ENCODE measurements around the gene STEAP3. TPM values are rescaled to one million over a fixed set of nuclear protein-coding genes. Genes with fewer than 3 reads are reported as not detected.

The STEAP3 gene
- total RNA-seq, 8 experiments from 2014 or later, result 2.2 to 60.5 (median 3.2) TPM

- in situ Hi-C loops (cut with MboI; ENCODE audit: low pct_unique_long_range_greater_than_20kb in 2 of 9, low sequenced_read_pairs in 9 of 9, unreplicated experiment in 9 of 9), result no loop called here
- WGBS, 10 experiments, result 65 to 100% (median 86%) methylated on average over 1 to 5 of the region's 24 CpGs; no CpG with 5 or more reads in 3 of the 10 experiments
- Histone ChIP-seq H3K4me3 (no peak overlapping the region), H3K27ac (no peak overlapping the region), H3K4me1 (replicated peaks in 1 of 2) (peaks cover 9% of the 10 kb centered on the region in 2 donors)
- ATAC-seq (replicated peaks in 6 of 8), result no peak
Measured at GRCh38 chr2:119246884-119247843, 23.5 kb downstream of the STEAP3 start.

- H3K4me1 ChIP-seq (replicated peaks in 1 of 2), result peaks cover 9 to 14% of the 10 kb centered on the region in 2 donors
- no peak overlapping the region for H3K4me3 ChIP-seq
- WGBS, 10 experiments, result 90 to 96% (median 93%) methylated on average over 2 to 15 of the region's 29 CpGs; no CpG with 5 or more reads in 7 of the 10 experiments
- in situ Hi-C loops (cut with MboI; ENCODE audit: low pct_unique_long_range_greater_than_20kb in 2 of 9, low sequenced_read_pairs in 9 of 9, unreplicated experiment in 9 of 9), result no loop called here
- H3K27ac ChIP-seq, result no peak overlapping the region
- no peak for ATAC-seq (replicated peaks in 6 of 8)
Measured at GRCh38 chr2:119247844-119248271, 24.2 kb downstream of the STEAP3 start.

- peak in 2 of 8 experiments; percentile 36 to 60 for ATAC-seq (replicated peaks in 6 of 8)
- H3K27ac ChIP-seq, result no peak overlapping the region
- in situ Hi-C loops (cut with MboI; ENCODE audit: low pct_unique_long_range_greater_than_20kb in 2 of 9, low sequenced_read_pairs in 9 of 9, unreplicated experiment in 9 of 9), result no loop called here
- no peak overlapping the region for H3K4me3 ChIP-seq
- WGBS, 10 experiments, result 77 to 100% (median 83%) methylated on average over 1 to 4 of the region's 7 CpGs; no CpG with 5 or more reads in 6 of the 10 experiments
- H3K4me1 ChIP-seq (replicated peaks in 1 of 2), result peaks cover 9 to 14% of the 10 kb centered on the region in 2 donors
Measured at GRCh38 chr2:119248311-119248710, 24.7 kb downstream of the STEAP3 start.

GRCh38 chr2:119248751-119249150 lies 25.1 kb downstream of the STEAP3 start:
- ATAC-seq (replicated peaks in 6 of 8), result no peak
- in situ Hi-C loops (cut with MboI; ENCODE audit: low pct_unique_long_range_greater_than_20kb in 2 of 9, low sequenced_read_pairs in 9 of 9, unreplicated experiment in 9 of 9), result no loop called here
- peaks cover 9 to 14% of the 10 kb centered on the region in 2 donors for H3K4me1 ChIP-seq (replicated peaks in 1 of 2)
- no peak overlapping the region for H3K27ac ChIP-seq
- H3K4me3 ChIP-seq, result no peak overlapping the region
- 67 to 100% (median 86%) methylated on average over 1 to 5 of the region's 5 CpGs; no CpG with 5 or more reads in 3 of the 10 experiments for WGBS, 10 experiments

DNA sequence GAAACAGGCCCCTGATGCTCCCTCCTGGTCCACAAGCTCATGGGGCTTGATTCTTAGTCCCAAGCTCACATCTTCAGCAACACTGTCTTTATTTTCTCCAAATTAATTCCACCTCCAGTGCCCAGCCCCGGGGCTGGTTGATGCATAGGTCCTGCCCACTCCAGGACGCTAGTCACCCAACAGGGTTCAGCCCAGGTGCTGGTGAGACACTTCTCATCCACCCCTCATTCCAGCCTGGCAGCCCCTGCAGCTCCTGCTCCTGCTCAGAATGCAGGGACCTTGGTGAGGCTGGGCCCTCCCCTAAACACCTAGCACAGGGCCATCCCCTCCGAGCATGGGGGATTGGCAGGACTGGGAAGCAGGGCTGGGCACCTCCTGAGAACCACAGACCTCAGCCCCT lies 25.7 kb downstream of the STEAP3 start:
- WGBS, 10 experiments, result 87 to 100% (median 100%) methylated on average over 1 to 3 of the region's 3 CpGs; no CpG with 5 or more reads in 7 of the 10 experiments
- no peak for ATAC-seq (replicated peaks in 6 of 8)
- in situ Hi-C loops (cut with MboI; ENCODE audit: low pct_unique_long_range_greater_than_20kb in 2 of 9, low sequenced_read_pairs in 9 of 9, unreplicated experiment in 9 of 9), result no loop called here
- Histone ChIP-seq H3K27ac (no peak overlapping the region), H3K4me1 (replicated peaks in 1 of 2) (peaks cover 9 to 14% of the 10 kb centered on the region in 2 donors), H3K4me3 (no peak overlapping the region)

DNA sequence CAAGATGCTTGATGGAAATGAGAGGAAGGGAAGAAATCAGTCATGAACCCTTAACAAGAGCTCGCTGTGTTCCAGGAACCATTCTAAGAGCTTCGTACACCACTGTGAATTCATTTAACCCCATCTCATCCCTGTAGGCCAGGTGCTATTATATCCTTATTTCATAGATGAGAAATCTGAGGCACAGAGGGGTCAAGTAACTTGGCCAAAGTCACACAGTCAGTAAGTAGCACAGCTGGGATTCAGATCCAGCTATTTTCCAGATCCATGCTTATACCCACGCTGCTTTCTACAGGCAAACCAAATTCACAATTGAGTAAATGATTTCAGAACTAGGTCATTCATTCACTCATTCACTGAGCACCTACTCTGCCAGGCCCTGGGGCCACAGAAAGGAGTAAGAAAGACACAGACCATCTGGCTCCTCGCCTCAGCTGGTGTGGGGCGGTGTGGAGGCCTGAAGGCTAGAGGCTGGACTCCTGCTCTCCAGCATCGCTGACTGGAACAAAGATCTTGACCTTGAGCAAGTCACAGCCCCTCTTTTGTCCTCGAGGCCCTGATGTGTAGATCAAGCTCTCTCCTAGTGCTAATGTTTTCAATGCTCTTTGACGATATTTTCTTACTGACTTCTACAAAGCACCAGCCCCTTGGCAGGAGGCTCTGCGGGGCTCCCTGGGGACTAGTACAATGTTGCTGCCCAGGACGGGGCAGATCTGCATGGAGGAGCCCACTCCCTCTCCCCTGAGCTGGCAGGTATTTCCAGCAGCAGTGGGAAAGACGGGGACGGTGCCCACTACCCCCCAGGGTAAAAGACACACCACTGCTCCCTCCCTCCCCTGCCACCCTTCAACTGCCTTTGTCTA lies 26.5 kb downstream of the STEAP3 start:
- WGBS, 10 experiments, result 0 to 100% (median 75%) methylated on average over 1 to 7 of the region's 12 CpGs
- ATAC-seq (replicated peaks in 6 of 8), result peak in 3 of 8 experiments; percentile 11 to 31 (median 25)
- Histone ChIP-seq H3K4me3 (no peak overlapping the region), H3K4me1 (replicated peaks in 1 of 2) (peaks cover 9 to 14% of the 10 kb centered on the region in 2 donors), H3K27ac (no peak overlapping the region)
- in situ Hi-C loops (cut with MboI; ENCODE audit: low pct_unique_long_range_greater_than_20kb in 2 of 9, low sequenced_read_pairs in 9 of 9, unreplicated experiment in 9 of 9), result loop anchor here in 1 of 9 experiments (25.0 kb wide), 1 partner anchor 363 kb away; no protein-coding TSS in a partner anchor

DNA sequence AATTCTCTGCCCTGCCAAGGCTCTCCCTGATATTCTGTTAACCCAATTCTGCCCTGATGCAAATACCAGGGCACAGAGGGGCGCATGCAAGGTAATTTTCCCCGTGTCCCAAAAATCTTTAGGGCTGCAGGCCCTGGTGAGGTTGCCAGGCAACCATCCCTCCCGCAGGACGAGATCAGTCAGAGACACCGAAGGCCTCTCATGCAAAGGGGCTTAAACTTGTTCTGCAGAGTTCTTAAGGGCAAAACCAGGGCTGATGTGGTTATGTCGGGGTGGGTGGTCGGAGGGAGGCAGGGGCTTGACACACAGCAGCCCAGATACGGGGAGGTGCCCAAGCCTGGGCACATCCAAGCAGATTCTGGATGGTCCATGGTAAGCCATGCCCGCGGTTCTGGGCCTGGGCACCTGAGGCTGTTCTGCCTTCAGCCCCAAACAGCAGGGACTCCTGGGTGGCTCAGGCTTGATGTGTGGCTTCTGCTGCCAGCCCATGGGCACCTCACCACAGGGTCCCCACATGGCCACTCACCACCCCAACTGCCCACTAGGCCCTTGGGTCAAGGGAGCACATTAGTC lies 27.2 kb downstream of the STEAP3 start:
- Histone ChIP-seq H3K4me3 (no peak overlapping the region), H3K27ac (no peak overlapping the region), H3K4me1 (replicated peaks in 1 of 2) (peaks cover 11 to 14% of the 10 kb centered on the region in 2 donors)
- in situ Hi-C loops (cut with MboI; ENCODE audit: low pct_unique_long_range_greater_than_20kb in 2 of 9, low sequenced_read_pairs in 9 of 9, unreplicated experiment in 9 of 9), result loop anchor here in 1 of 9 experiments (25.0 kb wide), 1 partner anchor 364 kb away; no protein-coding TSS in a partner anchor
- 40 to 100% (median 60%) methylated on average over 2 of the region's 10 CpGs; no CpG with 5 or more reads in 7 of the 10 experiments for WGBS, 10 experiments
- no peak for ATAC-seq (replicated peaks in 6 of 8)

GRCh38 chr2:119251652-119252051 lies 28.0 kb downstream of the STEAP3 start:
- Histone ChIP-seq H3K4me1 (replicated peaks in 1 of 2) (peaks cover 19% of the 10 kb centered on the region in 2 donors), H3K4me3 (no peak overlapping the region), H3K27ac (no peak overlapping the region)
- no peak for ATAC-seq (replicated peaks in 6 of 8)
- in situ Hi-C loops (cut with MboI; ENCODE audit: low pct_unique_long_range_greater_than_20kb in 2 of 9, low sequenced_read_pairs in 9 of 9, unreplicated experiment in 9 of 9), result loop anchor here in 1 of 9 experiments (25.0 kb wide), 1 partner anchor 364 kb away; no protein-coding TSS in a partner anchor
- 70 to 100% (median 88%) methylated on average over 1 to 5 of the region's 5 CpGs; no CpG with 5 or more reads in 4 of the 10 experiments for WGBS, 10 experiments

DNA sequence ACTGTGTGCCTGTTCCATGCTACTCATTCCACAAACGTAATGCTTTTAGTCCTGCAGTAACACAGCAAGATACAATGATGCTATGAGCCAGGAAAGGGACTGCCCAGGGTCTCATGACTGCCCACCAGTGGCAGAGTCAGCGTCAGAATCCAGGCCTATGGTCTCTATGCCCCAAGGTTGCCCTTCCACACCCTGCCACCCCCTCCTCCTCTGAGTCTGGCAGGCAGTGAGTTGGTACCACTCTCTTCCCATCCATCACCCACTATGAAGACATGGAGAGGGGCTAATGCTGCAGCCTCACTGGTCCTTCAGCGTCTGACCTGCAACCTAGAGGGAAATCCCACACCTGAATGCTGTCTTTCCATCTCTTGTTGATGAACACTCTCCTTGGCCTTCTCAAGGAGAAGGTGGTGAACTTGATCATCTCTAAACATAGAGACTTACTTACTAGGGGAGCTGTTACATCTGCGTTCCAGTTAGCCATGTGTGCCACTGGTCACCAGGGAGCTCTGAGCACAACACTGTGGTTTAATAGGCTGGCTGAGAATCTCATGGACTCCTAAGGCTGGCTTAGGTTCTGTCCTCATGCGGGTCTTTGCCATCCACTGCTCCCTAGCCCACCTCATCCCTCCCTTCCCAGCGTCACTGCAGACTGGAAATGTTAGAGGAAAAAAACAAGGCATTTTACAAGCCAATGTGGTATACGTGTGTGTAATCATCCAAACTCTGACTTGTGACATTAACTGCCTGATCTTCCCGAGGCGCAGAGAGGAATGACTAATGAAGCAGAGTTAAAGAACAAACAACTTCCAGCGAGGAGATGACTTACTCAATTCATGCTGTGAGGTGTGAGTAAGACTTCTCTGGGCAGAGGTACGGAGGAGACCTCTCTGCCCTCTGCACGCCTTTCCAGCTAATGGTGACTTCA lies 28.8 kb downstream of the STEAP3 start:
- peak in 7 of 8 experiments; percentile 28 to 79 (median 54) for ATAC-seq (replicated peaks in 6 of 8)
- Histone ChIP-seq H3K4me3 (no peak overlapping the region), H3K4me1 (replicated peaks in 1 of 2) (peaks cover 24 to 27% of the 10 kb centered on the region in 2 donors), H3K27ac (no peak overlapping the region)
- in situ Hi-C loops (cut with MboI; ENCODE audit: low pct_unique_long_range_greater_than_20kb in 2 of 9, low sequenced_read_pairs in 9 of 9, unreplicated experiment in 9 of 9), result loop anchor here in 1 of 9 experiments (25.0 kb wide), 1 partner anchor 365 kb away; no protein-coding TSS in a partner anchor
- WGBS, 10 experiments, result 0 to 100% (median 65%) methylated on average over 1 to 10 of the region's 12 CpGs; no CpG with 5 or more reads in 3 of the 10 experiments

- WGBS, 10 experiments, result 50 to 83% (median 64%) methylated on average over 1 to 2 of the region's 2 CpGs; no CpG with 5 or more reads in 3 of the 10 experiments
- no peak overlapping the region for H3K27ac ChIP-seq
- no peak overlapping the region for H3K4me3 ChIP-seq
- ATAC-seq (replicated peaks in 6 of 8), result peak in 1 of 8 experiments; percentile 6
- in situ Hi-C loops (cut with MboI; ENCODE audit: low pct_unique_long_range_greater_than_20kb in 2 of 9, low sequenced_read_pairs in 9 of 9, unreplicated experiment in 9 of 9), result loop anchor here in 1 of 9 experiments (25.0 kb wide), 1 partner anchor 366 kb away; no protein-coding TSS in a partner anchor
- H3K4me1 ChIP-seq (replicated peaks in 1 of 2), result peaks cover 24 to 28% of the 10 kb centered on the region in 2 donors
Measured at GRCh38 chr2:119253114-119253702, 29.6 kb downstream of the STEAP3 start.

All from motor neuron (in vitro differentiated cells).